HepG2 (cell line): ENCODE measurements around the gene NDRG3. TPM values are rescaled to one million over a fixed set of nuclear protein-coding genes. Genes with fewer than 3 reads are reported as not detected.
A peak's percentile ranks its signal among the peaks of the same experiment; 100 is the strongest.

Experiments
- BHLHE40 ChIP-seq: IDR thresholded peaks from 2 replicates; pipeline ENCODE4 v1.6.1; 2011; ENCODE audit warnings: low read length, improper control_type of control experiment
- HOXA9 ChIP-seq: sonication (generic); formaldehyde crosslinking; IDR thresholded peaks from 2 replicates; pipeline ENCODE4 v1.8.1; 2022; ENCODE audit warnings: missing genetic modification reagents, mild to moderate bottlenecking, moderate library complexity, borderline replicate concordance
- PRPF4 ChIP-seq: fragments of 200-400 bp; formaldehyde crosslinking; IDR thresholded peaks from 2 replicates; pipeline ENCODE4 v1.6.1; 2016; ENCODE audit warnings: low read length, low read depth; ENCODE audit not compliant: poor library complexity, severe bottlenecking
- SAFB2 ChIP-seq: sonication (generic); formaldehyde crosslinking; IDR thresholded peaks from 2 replicates; pipeline ENCODE4 v1.5.1; 2020; ENCODE audit warnings: missing genetic modification reagents, low read depth, mild to moderate bottlenecking, borderline replicate concordance
- SATB2 ChIP-seq: sonication (generic); formaldehyde crosslinking; IDR thresholded peaks from 2 replicates; pipeline ENCODE4 v1.5.0; 2020; ENCODE audit warnings: missing genetic modification reagents
- SOX6 ChIP-seq, 2 experiments: fragments of 450-650 bp in 1 of 2; sonication (generic) in 1 of 2; formaldehyde crosslinking in 1 of 2; IDR thresholded peaks; 2 replicates each; pipeline versions ENCODE4 v1.4.0 to v1.6.1; 2017 to 2020; ENCODE audit warnings: antibody characterized with exemption in 1 of 2, mild to moderate bottlenecking in 1 of 2, missing genetic modification reagents in 1 of 2
- ZNF205 ChIP-seq: IDR thresholded peaks from 2 replicates; pipeline ENCODE4 v1.6.1; 2018; ENCODE audit warnings: missing biosample characterization, missing genetic modification reagents
- polyA plus RNA-seq, 8 experiments: library from polyadenylated mRNA; depleted of rRNA in 3 of 8; stranded (reverse) in 7 of 8; unstranded in 1 of 8; fragments of >200 nt; fragmentation: Illumina TruSeq in 4 of 8; extraction: Trizol in 4 of 8; gene quantifications; 2 replicates each; pipeline versions ENCODE4 v1.2.1 to v1.2.3, GENCODE V29; 2011 to 2016; ENCODE audit warnings: low read depth in 4 of 8, missing spikeins in 1 of 8, mixed read lengths in 1 of 8; ENCODE audit not compliant: insufficient read depth in 1 of 8
- total RNA-seq, 5 experiments: library from RNA; depleted of rRNA; stranded (reverse); fragments of >200 nt; fragmentation: Illumina TruSeq; extraction: Trizol; gene quantifications; 2 replicates each; pipeline ENCODE4 v1.2.3, GENCODE V29; 2016; ENCODE audit warnings: low read depth in 1 of 5
- TF ChIP-seq, protein P1 (sequence below): sonication (generic); formaldehyde crosslinking; IDR thresholded peaks from 2 replicates; pipeline ENCODE4 v1.4.0; 2020; ENCODE audit warnings: missing genetic modification reagents
- TF ChIP-seq, protein P2 (sequence below): sonication (generic); formaldehyde crosslinking; IDR thresholded peaks from 2 replicates; pipeline ENCODE4 v1.8.1; 2023; ENCODE audit warnings: mild to moderate bottlenecking, missing genetic modification reagents, borderline replicate concordance
- TF ChIP-seq, protein P3 (sequence below): sonication (generic); formaldehyde crosslinking; IDR thresholded peaks from 2 replicates; pipeline ENCODE4 v1.5.0; 2020; ENCODE audit warnings: mild to moderate bottlenecking, missing genetic modification reagents
- TF ChIP-seq, protein P4 (sequence below): sonication (generic); formaldehyde crosslinking; IDR thresholded peaks from 2 replicates; pipeline ENCODE4 v1.4.0; 2020; ENCODE audit warnings: missing genetic modification reagents, borderline replicate concordance
- TF ChIP-seq, protein P5 (sequence below): sonication (generic); formaldehyde crosslinking; IDR thresholded peaks from 2 replicates; pipeline ENCODE4 v1.5.1; 2020; ENCODE audit warnings: mild to moderate bottlenecking, missing genetic modification reagents, borderline replicate concordance
- TF ChIP-seq, protein P6 (sequence below): sonication (generic); formaldehyde crosslinking; IDR thresholded peaks from 2 replicates; pipeline ENCODE4 v1.8.0; 2022; ENCODE audit warnings: missing genetic modification reagents, mild to moderate bottlenecking, borderline replicate concordance

Gene NDRG3
- total and polyA plus RNA-seq, 2 of the 13 experiments (the other 11 are each of a cell fraction or from before 2014, with no cell fraction given) = 36.0 to 40.5 TPM

DNA sequence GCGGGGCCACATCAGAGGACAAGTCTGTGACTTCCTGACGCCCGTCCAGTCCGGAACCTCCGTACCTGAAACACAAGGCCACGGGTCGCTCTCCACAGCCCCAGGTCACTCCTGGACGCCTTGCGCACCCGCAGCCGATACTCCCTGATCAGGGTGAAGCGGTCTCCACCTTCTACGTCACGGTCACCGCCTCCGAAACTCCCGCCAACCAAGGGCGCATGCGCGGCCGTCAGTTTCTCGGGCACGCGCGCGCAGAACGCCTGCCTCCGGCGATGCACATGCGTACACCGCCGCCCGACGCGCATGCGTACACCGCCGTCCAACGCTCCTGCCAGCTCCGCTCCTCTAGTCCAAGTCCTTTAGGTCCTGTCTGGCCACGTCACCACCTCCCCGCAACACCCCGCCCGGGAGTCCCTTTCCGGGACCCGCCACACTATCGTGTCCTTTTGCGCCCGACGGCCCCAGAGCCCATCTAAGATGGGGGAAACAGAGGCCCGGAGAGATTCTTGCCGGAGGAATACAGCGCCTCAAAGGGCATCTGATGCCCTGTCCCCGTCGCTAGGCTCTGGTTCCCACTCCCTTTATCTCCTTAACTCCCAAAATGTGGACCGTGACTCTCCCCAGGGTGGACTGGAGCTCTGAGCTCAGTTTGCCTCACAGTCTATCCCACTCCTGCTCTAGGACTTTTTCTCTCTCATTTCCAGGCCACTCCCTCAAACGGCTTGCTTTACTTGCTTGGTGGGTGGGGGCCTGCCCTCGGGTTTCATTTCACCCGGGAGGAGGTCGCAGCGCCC lies 27.9 kb upstream of the NDRG3 start, which contains the start of gene DSN1 (continued):
- TF ChIP-seq, protein P1, sequence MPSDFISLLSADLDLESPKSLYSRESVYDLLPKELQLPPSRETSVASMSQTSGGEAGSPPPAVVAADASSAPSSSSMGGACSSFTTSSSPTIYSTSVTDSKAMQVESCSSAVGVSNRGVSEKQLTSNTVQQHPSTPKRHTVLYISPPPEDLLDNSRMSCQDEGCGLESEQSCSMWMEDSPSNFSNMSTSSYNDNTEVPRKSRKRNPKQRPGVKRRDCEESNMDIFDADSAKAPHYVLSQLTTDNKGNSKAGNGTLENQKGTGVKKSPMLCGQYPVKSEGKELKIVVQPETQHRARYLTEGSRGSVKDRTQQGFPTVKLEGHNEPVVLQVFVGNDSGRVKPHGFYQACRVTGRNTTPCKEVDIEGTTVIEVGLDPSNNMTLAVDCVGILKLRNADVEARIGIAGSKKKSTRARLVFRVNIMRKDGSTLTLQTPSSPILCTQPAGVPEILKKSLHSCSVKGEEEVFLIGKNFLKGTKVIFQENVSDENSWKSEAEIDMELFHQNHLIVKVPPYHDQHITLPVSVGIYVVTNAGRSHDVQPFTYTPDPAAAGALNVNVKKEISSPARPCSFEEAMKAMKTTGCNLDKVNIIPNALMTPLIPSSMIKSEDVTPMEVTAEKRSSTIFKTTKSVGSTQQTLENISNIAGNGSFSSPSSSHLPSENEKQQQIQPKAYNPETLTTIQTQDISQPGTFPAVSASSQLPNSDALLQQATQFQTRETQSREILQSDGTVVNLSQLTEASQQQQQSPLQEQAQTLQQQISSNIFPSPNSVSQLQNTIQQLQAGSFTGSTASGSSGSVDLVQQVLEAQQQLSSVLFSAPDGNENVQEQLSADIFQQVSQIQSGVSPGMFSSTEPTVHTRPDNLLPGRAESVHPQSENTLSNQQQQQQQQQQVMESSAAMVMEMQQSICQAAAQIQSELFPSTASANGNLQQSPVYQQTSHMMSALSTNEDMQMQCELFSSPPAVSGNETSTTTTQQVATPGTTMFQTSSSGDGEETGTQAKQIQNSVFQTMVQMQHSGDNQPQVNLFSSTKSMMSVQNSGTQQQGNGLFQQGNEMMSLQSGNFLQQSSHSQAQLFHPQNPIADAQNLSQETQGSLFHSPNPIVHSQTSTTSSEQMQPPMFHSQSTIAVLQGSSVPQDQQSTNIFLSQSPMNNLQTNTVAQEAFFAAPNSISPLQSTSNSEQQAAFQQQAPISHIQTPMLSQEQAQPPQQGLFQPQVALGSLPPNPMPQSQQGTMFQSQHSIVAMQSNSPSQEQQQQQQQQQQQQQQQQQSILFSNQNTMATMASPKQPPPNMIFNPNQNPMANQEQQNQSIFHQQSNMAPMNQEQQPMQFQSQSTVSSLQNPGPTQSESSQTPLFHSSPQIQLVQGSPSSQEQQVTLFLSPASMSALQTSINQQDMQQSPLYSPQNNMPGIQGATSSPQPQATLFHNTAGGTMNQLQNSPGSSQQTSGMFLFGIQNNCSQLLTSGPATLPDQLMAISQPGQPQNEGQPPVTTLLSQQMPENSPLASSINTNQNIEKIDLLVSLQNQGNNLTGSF (CRISPR knock-in tag) = peak; percentile 76; the same call in 1 of the 2 replicates
- TF ChIP-seq HOXA9 (CRISPR knock-in tag) = peak; percentile 73; the same call in 1 of the 2 replicates
- TF ChIP-seq, protein P2, sequence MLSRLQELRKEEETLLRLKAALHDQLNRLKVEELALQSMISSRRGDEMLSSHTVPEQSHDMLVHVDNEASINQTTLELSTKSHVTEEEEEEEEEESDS (CRISPR knock-in tag) = peak; percentile 93; the same call in 1 of the 2 replicates
- no peak for TF ChIP-seq PRPF4
- TF ChIP-seq SAFB2 (CRISPR knock-in tag) = peak; percentile 77; the same call in 1 of the 2 replicates
- peak; percentile 41; the same call in 1 of the 2 replicates for TF ChIP-seq BHLHE40
- TF ChIP-seq, protein P3, sequence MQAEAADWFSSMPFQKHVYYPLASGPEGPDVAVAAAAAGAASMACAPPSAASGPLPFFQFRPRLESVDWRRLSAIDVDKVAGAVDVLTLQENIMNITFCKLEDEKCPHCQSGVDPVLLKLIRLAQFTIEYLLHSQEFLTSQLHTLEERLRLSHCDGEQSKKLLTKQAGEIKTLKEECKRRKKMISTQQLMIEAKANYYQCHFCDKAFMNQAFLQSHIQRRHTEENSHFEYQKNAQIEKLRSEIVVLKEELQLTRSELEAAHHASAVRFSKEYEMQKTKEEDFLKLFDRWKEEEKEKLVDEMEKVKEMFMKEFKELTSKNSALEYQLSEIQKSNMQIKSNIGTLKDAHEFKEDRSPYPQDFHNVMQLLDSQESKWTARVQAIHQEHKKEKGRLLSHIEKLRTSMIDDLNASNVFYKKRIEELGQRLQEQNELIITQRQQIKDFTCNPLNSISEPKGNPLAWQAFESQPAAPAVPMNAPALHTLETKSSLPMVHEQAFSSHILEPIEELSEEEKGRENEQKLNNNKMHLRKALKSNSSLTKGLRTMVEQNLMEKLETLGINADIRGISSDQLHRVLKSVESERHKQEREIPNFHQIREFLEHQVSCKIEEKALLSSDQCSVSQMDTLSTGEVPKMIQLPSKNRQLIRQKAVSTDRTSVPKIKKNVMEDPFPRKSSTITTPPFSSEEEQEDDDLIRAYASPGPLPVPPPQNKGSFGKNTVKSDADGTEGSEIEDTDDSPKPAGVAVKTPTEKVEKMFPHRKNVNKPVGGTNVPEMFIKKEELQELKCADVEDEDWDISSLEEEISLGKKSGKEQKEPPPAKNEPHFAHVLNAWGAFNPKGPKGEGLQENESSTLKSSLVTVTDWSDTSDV = peak; percentile 75; the same call in 1 of the 2 replicates
- TF ChIP-seq SOX6 (IDR thresholded peaks at IDR 0.05) = no peak
- TF ChIP-seq SOX6 (CRISPR knock-in tag; IDR thresholded peaks at IDR 0.05) = peak; percentile 73
- TF ChIP-seq, protein P4, sequence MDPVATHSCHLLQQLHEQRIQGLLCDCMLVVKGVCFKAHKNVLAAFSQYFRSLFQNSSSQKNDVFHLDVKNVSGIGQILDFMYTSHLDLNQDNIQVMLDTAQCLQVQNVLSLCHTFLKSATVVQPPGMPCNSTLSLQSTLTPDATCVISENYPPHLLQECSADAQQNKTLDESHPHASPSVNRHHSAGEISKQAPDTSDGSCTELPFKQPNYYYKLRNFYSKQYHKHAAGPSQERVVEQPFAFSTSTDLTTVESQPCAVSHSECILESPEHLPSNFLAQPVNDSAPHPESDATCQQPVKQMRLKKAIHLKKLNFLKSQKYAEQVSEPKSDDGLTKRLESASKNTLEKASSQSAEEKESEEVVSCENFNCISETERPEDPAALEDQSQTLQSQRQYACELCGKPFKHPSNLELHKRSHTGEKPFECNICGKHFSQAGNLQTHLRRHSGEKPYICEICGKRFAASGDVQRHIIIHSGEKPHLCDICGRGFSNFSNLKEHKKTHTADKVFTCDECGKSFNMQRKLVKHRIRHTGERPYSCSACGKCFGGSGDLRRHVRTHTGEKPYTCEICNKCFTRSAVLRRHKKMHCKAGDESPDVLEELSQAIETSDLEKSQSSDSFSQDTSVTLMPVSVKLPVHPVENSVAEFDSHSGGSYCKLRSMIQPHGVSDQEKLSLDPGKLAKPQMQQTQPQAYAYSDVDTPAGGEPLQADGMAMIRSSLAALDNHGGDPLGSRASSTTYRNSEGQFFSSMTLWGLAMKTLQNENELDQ (CRISPR knock-in tag) = 0 out of 2 replicates have a peak, but pooled peaks have one; percentile 56
- peak; percentile 74; the same call in 1 of the 2 replicates for TF ChIP-seq ZNF205 (CRISPR knock-in tag)
- TF ChIP-seq, protein P5, sequence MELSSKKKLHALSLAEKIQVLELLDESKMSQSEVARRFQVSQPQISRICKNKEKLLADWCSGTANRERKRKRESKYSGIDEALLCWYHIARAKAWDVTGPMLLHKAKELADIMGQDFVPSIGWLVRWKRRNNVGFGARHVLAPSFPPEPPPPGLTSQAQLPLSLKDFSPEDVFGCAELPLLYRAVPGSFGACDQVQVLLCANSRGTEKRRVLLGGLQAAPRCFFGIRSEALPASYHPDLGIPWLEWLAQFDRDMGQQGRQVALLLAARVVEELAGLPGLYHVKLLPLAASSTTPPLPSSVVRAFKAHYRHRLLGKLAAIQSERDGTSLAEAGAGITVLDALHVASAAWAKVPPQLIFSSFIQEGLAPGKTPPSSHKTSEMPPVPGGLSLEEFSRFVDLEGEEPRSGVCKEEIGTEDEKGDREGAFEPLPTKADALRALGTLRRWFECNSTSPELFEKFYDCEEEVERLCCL (CRISPR knock-in tag) = peak; percentile 77; the same call in 1 of the 2 replicates
- TF ChIP-seq SATB2 (CRISPR knock-in tag) = peak; percentile 52
- TF ChIP-seq, protein P6, sequence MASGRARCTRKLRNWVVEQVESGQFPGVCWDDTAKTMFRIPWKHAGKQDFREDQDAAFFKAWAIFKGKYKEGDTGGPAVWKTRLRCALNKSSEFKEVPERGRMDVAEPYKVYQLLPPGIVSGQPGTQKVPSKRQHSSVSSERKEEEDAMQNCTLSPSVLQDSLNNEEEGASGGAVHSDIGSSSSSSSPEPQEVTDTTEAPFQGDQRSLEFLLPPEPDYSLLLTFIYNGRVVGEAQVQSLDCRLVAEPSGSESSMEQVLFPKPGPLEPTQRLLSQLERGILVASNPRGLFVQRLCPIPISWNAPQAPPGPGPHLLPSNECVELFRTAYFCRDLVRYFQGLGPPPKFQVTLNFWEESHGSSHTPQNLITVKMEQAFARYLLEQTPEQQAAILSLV (CRISPR knock-in tag) = peak; percentile 81
